AG10803 (cell line): ENCODE measurements around the gene ARHGAP1.

Source experiments
- DNase-seq: peaks from one replicate; pipeline ENCODE4 v3.0.0; 2010; ENCODE audit warnings: low read depth
- H3K4me3 ChIP-seq: 2 replicates; pipeline ENCODE4 v1.5.1; 2011; ENCODE audit warnings: mild to moderate bottlenecking, low read length, control low read depth
- CTCF ChIP-seq: conservative IDR thresholded peaks from 2 replicates; pipeline ENCODE4 v1.5.1; 2011; ENCODE audit warnings: mild to moderate bottlenecking, low read length, control low read depth, inconsistent platforms

ARHGAP1 gene

GRCh38 chr11:46631676-46632075, 68.7 kb downstream of the ARHGAP1 start:
- no peak for TF ChIP-seq CTCF
- DNase-seq, result no peak
- no peak overlapping the region for H3K4me3 ChIP-seq

GRCh38 chr11:46630237-46630636, 70.2 kb downstream of the ARHGAP1 start:
- TF ChIP-seq CTCF, result no peak
- no peak overlapping the region for H3K4me3 ChIP-seq
- no peak for DNase-seq

- no peak overlapping the region for H3K4me3 ChIP-seq
- DNase-seq, result no peak
- no peak for TF ChIP-seq CTCF
Measured at GRCh38 chr11:46628961-46629360, 71.5 kb downstream of the ARHGAP1 start.
